HepG2 (cell line): Measurements from ENCODE around the gene TIAM2. TPM values are rescaled to one million over a fixed set of nuclear protein-coding genes. Genes with fewer than 3 reads are reported as not detected.

ENCODE experiments used
- HOXA5 ChIP-seq: sonication (generic); formaldehyde crosslinking; IDR thresholded peaks from 2 replicates; pipeline ENCODE4 v1.4.0; 2020; ENCODE audit warnings: missing genetic modification reagents
- MXD4 ChIP-seq: IDR thresholded peaks from 2 replicates; pipeline ENCODE4 v1.6.1; 2016; ENCODE audit warnings: mild to moderate bottlenecking, missing biosample characterization, missing genetic modification reagents
- SMAD9 ChIP-seq: sonication (generic); formaldehyde crosslinking; IDR thresholded peaks from 2 replicates; pipeline ENCODE4 v1.5.1; 2020; ENCODE audit warnings: mild to moderate bottlenecking, missing genetic modification reagents
- WIZ ChIP-seq: sonication (generic); formaldehyde crosslinking; IDR thresholded peaks from 2 replicates; pipeline ENCODE4 v1.5.1; 2020; ENCODE audit warnings: mild to moderate bottlenecking, missing genetic modification reagents
- ZKSCAN5 ChIP-seq: sonication (generic); formaldehyde crosslinking; IDR thresholded peaks from 2 replicates; pipeline ENCODE4 v1.5.1; 2020; ENCODE audit warnings: mild to moderate bottlenecking, missing genetic modification reagents
- ZNF282 ChIP-seq: fragments of 450-650 bp; IDR thresholded peaks from 2 replicates; pipeline ENCODE4 v1.6.1; 2018; ENCODE audit not compliant: partially characterized antibody
- ZNF335 ChIP-seq: sonication (generic); formaldehyde crosslinking; IDR thresholded peaks from 2 replicates; pipeline ENCODE4 v1.4.0; 2020; ENCODE audit warnings: missing genetic modification reagents
- ZNF660 ChIP-seq: sonication (generic); formaldehyde crosslinking; IDR thresholded peaks from 2 replicates; pipeline ENCODE4 v1.5.1; 2020; ENCODE audit warnings: mild to moderate bottlenecking, low read depth, missing genetic modification reagents, borderline replicate concordance
- ZNF772 ChIP-seq: sonication (generic); formaldehyde crosslinking; IDR thresholded peaks from 2 replicates; pipeline ENCODE4 v1.5.0; 2020; ENCODE audit warnings: mild to moderate bottlenecking, missing genetic modification reagents
- polyA plus RNA-seq, 8 experiments: library from polyadenylated mRNA; depleted of rRNA in 3 of 8; stranded (reverse) in 7 of 8; unstranded in 1 of 8; fragments of >200 nt; fragmentation: Illumina TruSeq in 4 of 8; extraction: Trizol in 4 of 8; gene quantifications; 2 replicates each; pipeline versions ENCODE4 v1.2.1 to v1.2.3, GENCODE V29; 2011 to 2016; ENCODE audit warnings: low read depth in 4 of 8, missing spikeins in 1 of 8, mixed read lengths in 1 of 8; ENCODE audit not compliant: insufficient read depth in 1 of 8
- total RNA-seq, 5 experiments: library from RNA; depleted of rRNA; stranded (reverse); fragments of >200 nt; fragmentation: Illumina TruSeq; extraction: Trizol; gene quantifications; 2 replicates each; pipeline ENCODE4 v1.2.3, GENCODE V29; 2016; ENCODE audit warnings: low read depth in 1 of 5
- TF ChIP-seq, protein P1 (sequence below), 2 experiments: fragments of 450-650 bp in 1 of 2; sonication (generic) in 1 of 2; formaldehyde crosslinking in 1 of 2; IDR thresholded peaks; 2 replicates each; pipeline versions ENCODE4 v1.6.1 to v1.8.0; 2016 to 2022; ENCODE audit warnings: antibody characterized with exemption in 1 of 2, mild to moderate bottlenecking in 1 of 2, missing genetic modification reagents in 1 of 2
- TF ChIP-seq, protein P2 (sequence below): sonication (generic); formaldehyde crosslinking; IDR thresholded peaks from 2 replicates; pipeline ENCODE4 v1.5.0; 2020; ENCODE audit warnings: missing genetic modification reagents
- TF ChIP-seq, protein P3 (sequence below): sonication (generic); formaldehyde crosslinking; IDR thresholded peaks from 2 replicates; pipeline ENCODE4 v1.4.0; 2020; ENCODE audit warnings: mild to moderate bottlenecking, missing genetic modification reagents
- TF ChIP-seq, protein P4 (sequence below): sonication (generic); formaldehyde crosslinking; IDR thresholded peaks from 2 replicates; pipeline ENCODE4 v1.8.0; 2022; ENCODE audit warnings: mild to moderate bottlenecking, missing genetic modification reagents, moderate library complexity

TIAM2 gene
- total and polyA plus RNA-seq, 2 of the 13 experiments (the other 11 are each of a cell fraction or from before 2014, with no cell fraction given), result 4.1 to 4.5 TPM

DNA sequence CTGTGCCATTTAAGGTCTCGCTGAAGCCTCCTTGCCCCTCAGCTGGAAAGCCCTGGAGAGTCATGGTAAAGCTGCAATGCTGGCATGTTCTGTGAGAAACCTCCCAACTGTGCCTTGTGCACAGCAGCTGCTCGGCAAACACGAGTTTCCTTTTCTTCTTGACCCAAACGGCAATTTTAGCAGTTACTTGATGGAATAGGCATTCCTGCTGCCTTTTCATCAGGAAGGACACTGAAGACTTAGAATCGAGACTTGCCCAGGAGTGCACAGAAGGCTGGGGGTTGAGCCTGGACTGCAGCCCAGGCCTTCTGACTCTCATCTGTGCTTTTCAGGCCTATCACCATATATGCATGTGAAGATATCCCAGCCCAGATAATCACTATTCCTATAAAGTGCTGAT, 240.0 kb downstream of the TIAM2 start (continued):
- TF ChIP-seq, protein P1, sequence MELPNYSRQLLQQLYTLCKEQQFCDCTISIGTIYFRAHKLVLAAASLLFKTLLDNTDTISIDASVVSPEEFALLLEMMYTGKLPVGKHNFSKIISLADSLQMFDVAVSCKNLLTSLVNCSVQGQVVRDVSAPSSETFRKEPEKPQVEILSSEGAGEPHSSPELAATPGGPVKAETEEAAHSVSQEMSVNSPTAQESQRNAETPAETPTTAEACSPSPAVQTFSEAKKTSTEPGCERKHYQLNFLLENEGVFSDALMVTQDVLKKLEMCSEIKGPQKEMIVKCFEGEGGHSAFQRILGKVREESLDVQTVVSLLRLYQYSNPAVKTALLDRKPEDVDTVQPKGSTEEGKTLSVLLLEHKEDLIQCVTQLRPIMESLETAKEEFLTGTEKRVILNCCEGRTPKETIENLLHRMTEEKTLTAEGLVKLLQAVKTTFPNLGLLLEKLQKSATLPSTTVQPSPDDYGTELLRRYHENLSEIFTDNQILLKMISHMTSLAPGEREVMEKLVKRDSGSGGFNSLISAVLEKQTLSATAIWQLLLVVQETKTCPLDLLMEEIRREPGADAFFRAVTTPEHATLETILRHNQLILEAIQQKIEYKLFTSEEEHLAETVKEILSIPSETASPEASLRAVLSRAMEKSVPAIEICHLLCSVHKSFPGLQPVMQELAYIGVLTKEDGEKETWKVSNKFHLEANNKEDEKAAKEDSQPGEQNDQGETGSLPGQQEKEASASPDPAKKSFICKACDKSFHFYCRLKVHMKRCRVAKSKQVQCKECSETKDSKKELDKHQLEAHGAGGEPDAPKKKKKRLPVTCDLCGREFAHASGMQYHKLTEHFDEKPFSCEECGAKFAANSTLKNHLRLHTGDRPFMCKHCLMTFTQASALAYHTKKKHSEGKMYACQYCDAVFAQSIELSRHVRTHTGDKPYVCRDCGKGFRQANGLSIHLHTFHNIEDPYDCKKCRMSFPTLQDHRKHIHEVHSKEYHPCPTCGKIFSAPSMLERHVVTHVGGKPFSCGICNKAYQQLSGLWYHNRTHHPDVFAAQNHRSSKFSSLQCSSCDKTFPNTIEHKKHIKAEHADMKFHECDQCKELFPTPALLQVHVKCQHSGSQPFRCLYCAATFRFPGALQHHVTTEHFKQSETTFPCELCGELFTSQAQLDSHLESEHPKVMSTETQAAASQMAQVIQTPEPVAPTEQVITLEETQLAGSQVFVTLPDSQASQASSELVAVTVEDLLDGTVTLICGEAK (IDR thresholded peaks at IDR 0.05), result no peak
- TF ChIP-seq, protein P1 (CRISPR knock-in tag; IDR thresholded peaks at IDR 0.05), result no peak
- TF ChIP-seq, protein P2, sequence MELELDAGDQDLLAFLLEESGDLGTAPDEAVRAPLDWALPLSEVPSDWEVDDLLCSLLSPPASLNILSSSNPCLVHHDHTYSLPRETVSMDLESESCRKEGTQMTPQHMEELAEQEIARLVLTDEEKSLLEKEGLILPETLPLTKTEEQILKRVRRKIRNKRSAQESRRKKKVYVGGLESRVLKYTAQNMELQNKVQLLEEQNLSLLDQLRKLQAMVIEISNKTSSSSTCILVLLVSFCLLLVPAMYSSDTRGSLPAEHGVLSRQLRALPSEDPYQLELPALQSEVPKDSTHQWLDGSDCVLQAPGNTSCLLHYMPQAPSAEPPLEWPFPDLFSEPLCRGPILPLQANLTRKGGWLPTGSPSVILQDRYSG (CRISPR knock-in tag), result no peak
- no peak for TF ChIP-seq ZNF660 (CRISPR knock-in tag)
- no peak for TF ChIP-seq WIZ
- TF ChIP-seq ZNF772 (CRISPR knock-in tag), result no peak
- TF ChIP-seq, protein P3, sequence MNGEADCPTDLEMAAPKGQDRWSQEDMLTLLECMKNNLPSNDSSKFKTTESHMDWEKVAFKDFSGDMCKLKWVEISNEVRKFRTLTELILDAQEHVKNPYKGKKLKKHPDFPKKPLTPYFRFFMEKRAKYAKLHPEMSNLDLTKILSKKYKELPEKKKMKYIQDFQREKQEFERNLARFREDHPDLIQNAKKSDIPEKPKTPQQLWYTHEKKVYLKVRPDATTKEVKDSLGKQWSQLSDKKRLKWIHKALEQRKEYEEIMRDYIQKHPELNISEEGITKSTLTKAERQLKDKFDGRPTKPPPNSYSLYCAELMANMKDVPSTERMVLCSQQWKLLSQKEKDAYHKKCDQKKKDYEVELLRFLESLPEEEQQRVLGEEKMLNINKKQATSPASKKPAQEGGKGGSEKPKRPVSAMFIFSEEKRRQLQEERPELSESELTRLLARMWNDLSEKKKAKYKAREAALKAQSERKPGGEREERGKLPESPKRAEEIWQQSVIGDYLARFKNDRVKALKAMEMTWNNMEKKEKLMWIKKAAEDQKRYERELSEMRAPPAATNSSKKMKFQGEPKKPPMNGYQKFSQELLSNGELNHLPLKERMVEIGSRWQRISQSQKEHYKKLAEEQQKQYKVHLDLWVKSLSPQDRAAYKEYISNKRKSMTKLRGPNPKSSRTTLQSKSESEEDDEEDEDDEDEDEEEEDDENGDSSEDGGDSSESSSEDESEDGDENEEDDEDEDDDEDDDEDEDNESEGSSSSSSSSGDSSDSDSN (CRISPR knock-in tag), result no peak
- no peak for TF ChIP-seq ZNF335 (CRISPR knock-in tag)
- no peak for TF ChIP-seq ZNF282
- no peak for TF ChIP-seq ZKSCAN5 (CRISPR knock-in tag)
- TF ChIP-seq SMAD9, result no peak
- TF ChIP-seq HOXA5, result no peak
- TF ChIP-seq MXD4 (CRISPR knock-in tag), result no peak
- TF ChIP-seq, protein P4, sequence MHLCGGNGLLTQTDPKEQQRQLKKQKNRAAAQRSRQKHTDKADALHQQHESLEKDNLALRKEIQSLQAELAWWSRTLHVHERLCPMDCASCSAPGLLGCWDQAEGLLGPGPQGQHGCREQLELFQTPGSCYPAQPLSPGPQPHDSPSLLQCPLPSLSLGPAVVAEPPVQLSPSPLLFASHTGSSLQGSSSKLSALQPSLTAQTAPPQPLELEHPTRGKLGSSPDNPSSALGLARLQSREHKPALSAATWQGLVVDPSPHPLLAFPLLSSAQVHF (CRISPR knock-in tag), result no peak
